Measurements from ENCODE around the gene NELFCD.

The NELFCD gene

DNA sequence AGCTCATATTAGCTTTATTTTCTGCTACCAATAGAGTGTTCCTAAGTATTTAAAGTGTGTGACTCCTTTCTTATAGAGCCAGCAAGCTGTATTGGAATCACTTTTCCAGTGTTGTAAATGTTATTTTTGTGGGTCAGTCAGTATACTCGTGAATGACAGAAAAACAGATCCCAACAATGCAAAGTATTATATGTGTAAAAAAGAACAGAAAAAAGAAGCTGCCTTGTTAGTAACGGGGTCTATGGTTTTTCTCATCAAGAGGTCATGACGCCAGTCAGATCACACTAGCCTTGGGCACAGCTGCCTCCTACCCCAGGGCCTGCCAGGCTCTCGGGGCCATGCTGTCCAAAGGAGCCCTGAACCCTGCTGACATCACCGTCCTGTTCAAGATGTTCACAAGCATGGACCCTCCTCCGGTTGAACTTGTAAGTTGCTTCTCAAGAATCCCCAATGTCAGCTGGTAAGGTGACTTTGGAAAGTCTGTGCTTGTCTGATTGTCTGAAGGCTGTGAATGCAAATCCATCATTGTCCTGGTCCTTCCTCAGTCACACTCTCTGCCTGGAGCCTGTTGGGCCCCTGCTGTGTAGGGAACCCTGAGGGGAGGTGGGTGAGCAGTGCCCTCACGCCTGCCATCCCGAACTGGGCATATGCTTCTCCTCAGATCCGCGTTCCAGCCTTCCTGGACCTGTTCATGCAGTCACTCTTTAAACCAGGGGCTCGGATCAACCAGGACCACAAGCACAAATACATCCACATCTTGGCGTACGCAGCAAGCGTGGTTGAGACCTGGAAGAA, 9.8 kb downstream of the NELFCD start:
- no peak for DNase-seq (ENCODE audit: low read depth)
- no peak overlapping the region for H3K4me3 ChIP-seq (ENCODE audit: low read length)
- TF ChIP-seq, protein P1, sequence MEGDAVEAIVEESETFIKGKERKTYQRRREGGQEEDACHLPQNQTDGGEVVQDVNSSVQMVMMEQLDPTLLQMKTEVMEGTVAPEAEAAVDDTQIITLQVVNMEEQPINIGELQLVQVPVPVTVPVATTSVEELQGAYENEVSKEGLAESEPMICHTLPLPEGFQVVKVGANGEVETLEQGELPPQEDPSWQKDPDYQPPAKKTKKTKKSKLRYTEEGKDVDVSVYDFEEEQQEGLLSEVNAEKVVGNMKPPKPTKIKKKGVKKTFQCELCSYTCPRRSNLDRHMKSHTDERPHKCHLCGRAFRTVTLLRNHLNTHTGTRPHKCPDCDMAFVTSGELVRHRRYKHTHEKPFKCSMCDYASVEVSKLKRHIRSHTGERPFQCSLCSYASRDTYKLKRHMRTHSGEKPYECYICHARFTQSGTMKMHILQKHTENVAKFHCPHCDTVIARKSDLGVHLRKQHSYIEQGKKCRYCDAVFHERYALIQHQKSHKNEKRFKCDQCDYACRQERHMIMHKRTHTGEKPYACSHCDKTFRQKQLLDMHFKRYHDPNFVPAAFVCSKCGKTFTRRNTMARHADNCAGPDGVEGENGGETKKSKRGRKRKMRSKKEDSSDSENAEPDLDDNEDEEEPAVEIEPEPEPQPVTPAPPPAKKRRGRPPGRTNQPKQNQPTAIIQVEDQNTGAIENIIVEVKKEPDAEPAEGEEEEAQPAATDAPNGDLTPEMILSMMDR (conservative IDR thresholded peaks at IDR 0.05; ENCODE audit: low read length): no peak

DNA sequence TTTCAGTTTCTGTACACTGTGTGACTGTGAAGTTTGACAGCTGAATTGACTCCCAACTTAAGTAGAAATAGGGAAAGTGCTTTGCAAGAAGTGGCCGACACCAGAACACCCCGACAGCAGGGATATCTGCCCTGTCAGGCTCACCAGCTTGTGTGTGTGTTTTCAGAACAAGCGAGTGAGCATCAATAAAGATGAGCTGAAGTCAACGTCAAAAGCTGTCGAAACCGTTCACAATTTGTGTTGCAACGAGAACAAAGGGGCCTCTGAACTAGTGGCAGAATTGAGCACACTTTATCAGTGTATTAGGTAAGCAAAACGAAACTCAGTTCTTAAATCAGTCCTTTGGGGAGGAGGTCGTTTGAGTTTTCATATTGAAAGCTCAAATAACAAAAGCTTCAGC, 10.7 kb downstream of the NELFCD start:
- TF ChIP-seq, protein P1 (conservative IDR thresholded peaks at IDR 0.05; ENCODE audit: low read length): no peak
- DNase-seq (ENCODE audit: low read depth): no peak
- H3K4me3 ChIP-seq (ENCODE audit: low read length): no peak overlapping the region

- H3K4me3 ChIP-seq (ENCODE audit: low read length): no peak overlapping the region
- no peak for DNase-seq (ENCODE audit: low read depth)
- TF ChIP-seq, protein P1 (conservative IDR thresholded peaks at IDR 0.05; ENCODE audit: low read length): no peak
Measured at GRCh38 chr20:58992911-58993310, 11.9 kb downstream of the NELFCD start.

DNA sequence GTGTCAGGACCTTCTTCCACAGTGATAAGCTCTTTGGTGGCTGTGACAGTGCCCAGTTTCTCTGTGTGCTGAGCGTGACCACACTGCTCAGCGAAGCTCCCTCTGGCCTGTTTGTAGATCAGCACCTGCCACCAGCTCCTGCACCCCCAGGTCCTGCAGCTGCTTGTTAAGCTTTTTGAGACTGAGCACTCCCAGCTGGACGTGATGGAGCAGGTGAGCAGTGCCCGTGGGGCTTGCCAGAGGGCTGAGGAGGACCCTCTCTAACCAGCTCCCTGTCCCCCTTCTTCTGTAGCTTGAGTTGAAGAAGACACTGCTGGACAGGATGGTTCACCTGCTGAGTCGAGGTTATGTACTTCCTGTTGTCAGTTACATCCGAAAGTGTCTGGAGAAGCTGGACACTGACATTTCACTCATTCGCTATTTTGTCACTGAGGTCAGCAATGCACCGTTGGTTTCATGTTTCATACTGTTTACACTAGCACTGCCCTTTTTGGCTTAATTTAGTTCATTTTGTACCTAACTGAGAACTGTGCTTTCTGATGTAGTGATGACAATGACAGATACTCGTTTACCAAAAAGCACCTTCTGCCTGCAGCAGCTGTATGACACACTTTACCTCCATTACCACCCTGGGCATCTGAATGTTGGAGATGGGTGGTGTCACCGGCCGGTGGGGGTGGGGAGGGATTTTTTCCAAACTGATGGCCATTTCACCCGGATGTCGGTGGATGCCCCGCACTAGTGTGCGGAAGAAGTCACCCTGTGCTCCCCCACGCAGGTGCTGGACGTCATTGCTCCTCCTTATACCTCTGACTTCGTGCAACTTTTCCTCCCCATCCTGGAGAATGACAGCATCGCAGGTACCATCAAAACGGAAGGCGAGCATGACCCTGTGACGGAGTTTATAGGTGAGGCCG, 12.5 kb downstream of the NELFCD start:
- DNase-seq (ENCODE audit: low read depth): no peak
- H3K4me3 ChIP-seq (ENCODE audit: low read length): no peak overlapping the region
- TF ChIP-seq, protein P1 (conservative IDR thresholded peaks at IDR 0.05; ENCODE audit: low read length): no peak

- DNase-seq (ENCODE audit: low read depth): no peak
- TF ChIP-seq, protein P1 (conservative IDR thresholded peaks at IDR 0.05; ENCODE audit: low read length): no peak
- H3K4me3 ChIP-seq (ENCODE audit: low read length): no peak overlapping the region
Measured at GRCh38 chr20:58994390-58995159, 13.5 kb downstream of the NELFCD start.

DNA sequence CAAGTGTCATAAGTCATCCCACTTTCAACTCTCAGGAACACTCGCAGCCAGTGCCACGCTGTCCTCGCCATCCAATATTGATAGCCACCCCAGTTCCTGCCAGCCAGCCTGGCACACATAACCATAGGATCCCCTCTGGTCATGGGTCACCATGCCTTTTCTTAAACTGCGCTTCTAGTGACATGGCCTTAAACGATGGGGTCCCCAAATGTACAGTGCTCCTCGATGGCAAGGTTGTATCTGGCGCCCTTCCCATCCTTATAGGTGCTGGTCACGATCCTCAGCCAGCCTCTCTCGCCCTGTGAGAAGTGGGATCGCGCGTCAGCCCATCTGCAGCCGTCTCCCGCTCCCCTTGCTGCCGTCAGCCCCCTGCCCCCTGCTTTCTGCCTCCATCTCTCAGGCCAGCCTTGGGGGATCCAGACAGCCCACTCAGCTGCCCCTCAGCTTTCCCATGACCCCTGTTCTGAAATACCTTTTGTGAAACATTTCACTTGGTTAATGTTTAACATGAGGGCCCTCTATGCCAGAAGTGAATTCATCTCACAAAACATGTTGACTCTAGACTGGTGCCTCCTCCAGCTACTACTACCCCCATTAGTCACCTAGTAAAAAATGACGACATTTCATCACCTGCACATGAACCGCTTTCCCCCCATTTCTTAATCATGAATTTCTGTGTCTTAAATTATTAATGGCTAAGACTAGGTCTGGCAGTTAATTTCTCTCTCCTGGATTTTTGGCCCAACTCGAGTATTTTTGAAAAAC, 14.6 kb downstream of the NELFCD start:
- DNase-seq (ENCODE audit: low read depth): no peak
- no peak overlapping the region for H3K4me3 ChIP-seq (ENCODE audit: low read length)
- TF ChIP-seq, protein P1 (conservative IDR thresholded peaks at IDR 0.05; ENCODE audit: low read length): no peak
